NB4 (cell line): ENCODE data around the gene LSM3.

ENCODE experiments used
- MYC ChIP-seq: IDR thresholded peaks from 2 replicates; pipeline ENCODE4 v1.6.1; 2011; ENCODE audit warnings: low read depth, low read length
- POLR2A ChIP-seq: IDR thresholded peaks from 2 replicates; pipeline ENCODE4 v1.6.1; 2011; ENCODE audit warnings: mild to moderate bottlenecking; ENCODE audit not compliant: insufficient read length; ENCODE audit errors: extremely low read depth
- TF ChIP-seq, protein P1 (sequence below): IDR thresholded peaks from one replicate; pipeline ENCODE4 v1.5.1; 2012; ENCODE audit warnings: low read depth, low read length
- TF ChIP-seq, protein P2 (sequence below): IDR thresholded peaks from 2 replicates; pipeline ENCODE4 v1.6.1; 2011; ENCODE audit warnings: low read depth, low read length

DNA sequence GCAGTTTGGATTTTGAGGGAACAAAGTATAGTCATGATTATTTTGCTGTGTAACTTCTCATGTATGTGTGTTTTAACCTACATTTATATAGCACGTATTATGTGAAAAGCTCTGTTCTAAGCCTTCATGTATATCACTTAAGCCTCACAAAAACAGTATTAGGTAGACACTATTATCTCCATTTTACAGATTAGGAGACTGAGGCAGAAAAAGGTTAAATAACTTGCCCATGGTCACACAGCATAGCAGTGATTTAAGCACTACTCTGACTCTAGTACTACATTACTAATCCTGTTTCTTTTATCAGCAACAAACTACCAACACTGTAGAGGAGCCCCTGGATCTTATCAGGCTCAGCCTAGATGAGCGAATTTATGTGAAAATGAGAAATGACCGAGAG is 2.6 kb downstream of the LSM3 start:
- TF ChIP-seq POLR2A (no peak), MYC (no peak)
- TF ChIP-seq, protein P1, sequence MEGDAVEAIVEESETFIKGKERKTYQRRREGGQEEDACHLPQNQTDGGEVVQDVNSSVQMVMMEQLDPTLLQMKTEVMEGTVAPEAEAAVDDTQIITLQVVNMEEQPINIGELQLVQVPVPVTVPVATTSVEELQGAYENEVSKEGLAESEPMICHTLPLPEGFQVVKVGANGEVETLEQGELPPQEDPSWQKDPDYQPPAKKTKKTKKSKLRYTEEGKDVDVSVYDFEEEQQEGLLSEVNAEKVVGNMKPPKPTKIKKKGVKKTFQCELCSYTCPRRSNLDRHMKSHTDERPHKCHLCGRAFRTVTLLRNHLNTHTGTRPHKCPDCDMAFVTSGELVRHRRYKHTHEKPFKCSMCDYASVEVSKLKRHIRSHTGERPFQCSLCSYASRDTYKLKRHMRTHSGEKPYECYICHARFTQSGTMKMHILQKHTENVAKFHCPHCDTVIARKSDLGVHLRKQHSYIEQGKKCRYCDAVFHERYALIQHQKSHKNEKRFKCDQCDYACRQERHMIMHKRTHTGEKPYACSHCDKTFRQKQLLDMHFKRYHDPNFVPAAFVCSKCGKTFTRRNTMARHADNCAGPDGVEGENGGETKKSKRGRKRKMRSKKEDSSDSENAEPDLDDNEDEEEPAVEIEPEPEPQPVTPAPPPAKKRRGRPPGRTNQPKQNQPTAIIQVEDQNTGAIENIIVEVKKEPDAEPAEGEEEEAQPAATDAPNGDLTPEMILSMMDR = no peak
- TF ChIP-seq, protein P2, sequence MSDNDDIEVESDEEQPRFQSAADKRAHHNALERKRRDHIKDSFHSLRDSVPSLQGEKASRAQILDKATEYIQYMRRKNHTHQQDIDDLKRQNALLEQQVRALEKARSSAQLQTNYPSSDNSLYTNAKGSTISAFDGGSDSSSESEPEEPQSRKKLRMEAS = no peak
